HepG2 (cell line): ENCODE measurements around the gene OAF. TPM values are rescaled to one million over a fixed set of nuclear protein-coding genes. Genes with fewer than 3 reads are reported as not detected.
A peak's percentile ranks its signal among the peaks of the same experiment; 100 is the strongest.

Source experiments
- DNMT1 ChIP-seq: sonication (generic); formaldehyde crosslinking; IDR thresholded peaks from 2 replicates; pipeline ENCODE4 v1.5.1; 2020; ENCODE audit warnings: mild to moderate bottlenecking, missing genetic modification reagents
- HES4 ChIP-seq: sonication (generic); formaldehyde crosslinking; IDR thresholded peaks from 2 replicates; pipeline ENCODE4 v1.9.0; 2021; ENCODE audit warnings: mild to moderate bottlenecking, missing genetic modification reagents, borderline replicate concordance
- HNRNPK ChIP-seq: fragments of 200-400 bp; formaldehyde crosslinking; IDR thresholded peaks from 2 replicates; pipeline ENCODE4 v1.6.1; 2018; ENCODE audit warnings: low read length, low read depth, moderate library complexity, mild to moderate bottlenecking; ENCODE audit not compliant: poor library complexity, severe bottlenecking
- MAZ ChIP-seq, 2 experiments: sonication (generic) in 1 of 2; formaldehyde crosslinking in 1 of 2; IDR thresholded peaks; 2 replicates each; pipeline versions ENCODE4 v1.5.0 to v1.6.1; 2012 to 2020; ENCODE audit warnings: low read depth in 2 of 2, mild to moderate bottlenecking in 2 of 2, borderline replicate concordance in 1 of 2, improper control_type of control experiment in 1 of 2, low read length in 1 of 2, missing genetic modification reagents in 1 of 2, moderate library complexity in 1 of 2
- NFE2L2 ChIP-seq: fragments of 150-350 bp; IDR thresholded peaks from 2 replicates; pipeline ENCODE4 v1.6.1; 2014; ENCODE audit warnings: low read length
- REXO4 ChIP-seq: sonication (generic); formaldehyde crosslinking; IDR thresholded peaks from 2 replicates; pipeline ENCODE4 v1.8.0; 2022; ENCODE audit warnings: missing genetic modification reagents, mild to moderate bottlenecking, borderline replicate concordance
- SAP130 ChIP-seq: IDR thresholded peaks from 2 replicates; pipeline ENCODE4 v1.6.1; 2016; ENCODE audit warnings: low read depth
- XRCC5 ChIP-seq: fragments of 200-400 bp; formaldehyde crosslinking; optimal IDR thresholded peaks from 2 replicates; pipeline ENCODE3; 2017; ENCODE audit warnings: mild to moderate bottlenecking, low read length
- ZBTB20 ChIP-seq: sonication (generic); formaldehyde crosslinking; IDR thresholded peaks from 2 replicates; pipeline ENCODE4 v1.8.1; 2023; ENCODE audit warnings: missing genetic modification reagents, low read depth, mild to moderate bottlenecking, borderline replicate concordance
- ZNF329 ChIP-seq: sonication (generic); formaldehyde crosslinking; IDR thresholded peaks from 2 replicates; pipeline ENCODE4 v1.9.0; 2021; ENCODE audit warnings: low read depth, mild to moderate bottlenecking, missing genetic modification reagents
- ZNF44 ChIP-seq: sonication (generic); formaldehyde crosslinking; IDR thresholded peaks from 2 replicates; pipeline ENCODE4 v1.5.1; 2020; ENCODE audit warnings: mild to moderate bottlenecking, missing genetic modification reagents
- ZNF501 ChIP-seq: sonication (generic); formaldehyde crosslinking; IDR thresholded peaks from 2 replicates; pipeline ENCODE4 v1.5.1; 2020; ENCODE audit warnings: mild to moderate bottlenecking, moderate library complexity, missing genetic modification reagents
- ZNF598 ChIP-seq: sonication (generic); formaldehyde crosslinking; IDR thresholded peaks from 2 replicates; pipeline ENCODE4 v1.5.1; 2020; ENCODE audit warnings: mild to moderate bottlenecking, missing genetic modification reagents, borderline replicate concordance
- ZNF703 ChIP-seq: sonication (generic); formaldehyde crosslinking; IDR thresholded peaks from 2 replicates; pipeline ENCODE4 v1.5.1; 2020; ENCODE audit warnings: missing genetic modification reagents, mild to moderate bottlenecking, moderate library complexity, borderline replicate concordance
- ZNF749 ChIP-seq: sonication (generic); formaldehyde crosslinking; IDR thresholded peaks from 2 replicates; pipeline ENCODE4 v1.8.0; 2022; ENCODE audit warnings: mild to moderate bottlenecking, missing genetic modification reagents, moderate library complexity, borderline replicate concordance
- ZNF879 ChIP-seq: sonication (generic); formaldehyde crosslinking; IDR thresholded peaks from 2 replicates; pipeline ENCODE4 v1.8.1; 2023; ENCODE audit warnings: missing genetic modification reagents
- polyA plus RNA-seq, 8 experiments: library from polyadenylated mRNA; depleted of rRNA in 3 of 8; stranded (reverse) in 7 of 8; unstranded in 1 of 8; fragments of >200 nt; fragmentation: Illumina TruSeq in 4 of 8; extraction: Trizol in 4 of 8; gene quantifications; 2 replicates each; pipeline versions ENCODE4 v1.2.1 to v1.2.3, GENCODE V29; 2011 to 2016; ENCODE audit warnings: low read depth in 4 of 8, missing spikeins in 1 of 8, mixed read lengths in 1 of 8; ENCODE audit not compliant: insufficient read depth in 1 of 8
- total RNA-seq, 5 experiments: library from RNA; depleted of rRNA; stranded (reverse); fragments of >200 nt; fragmentation: Illumina TruSeq; extraction: Trizol; gene quantifications; 2 replicates each; pipeline ENCODE4 v1.2.3, GENCODE V29; 2016; ENCODE audit warnings: low read depth in 1 of 5
- TF ChIP-seq, protein P1 (sequence below): sonication (generic); formaldehyde crosslinking; IDR thresholded peaks from 2 replicates; pipeline ENCODE4; 2020; ENCODE audit warnings: missing genetic modification reagents, mild to moderate bottlenecking, borderline replicate concordance
- TF ChIP-seq, protein P2 (sequence below): IDR thresholded peaks from 2 replicates; pipeline ENCODE4 v1.6.1; 2016
- TF ChIP-seq, protein P3 (sequence below): sonication (generic); formaldehyde crosslinking; conservative IDR thresholded peaks from 2 replicates; pipeline ENCODE4 v1.4.0; 2020; ENCODE audit warnings: mild to moderate bottlenecking, missing genetic modification reagents, moderate library complexity
- TF ChIP-seq, protein P4 (sequence below): sonication (generic); formaldehyde crosslinking; IDR thresholded peaks from 2 replicates; pipeline ENCODE4 v1.4.0; 2020; ENCODE audit warnings: mild to moderate bottlenecking, missing genetic modification reagents

Gene OAF
- total and polyA plus RNA-seq, 2 of the 13 experiments (the other 11 are each of a cell fraction or from before 2014, with no cell fraction given), result 63.7 to 94.6 TPM

DNA sequence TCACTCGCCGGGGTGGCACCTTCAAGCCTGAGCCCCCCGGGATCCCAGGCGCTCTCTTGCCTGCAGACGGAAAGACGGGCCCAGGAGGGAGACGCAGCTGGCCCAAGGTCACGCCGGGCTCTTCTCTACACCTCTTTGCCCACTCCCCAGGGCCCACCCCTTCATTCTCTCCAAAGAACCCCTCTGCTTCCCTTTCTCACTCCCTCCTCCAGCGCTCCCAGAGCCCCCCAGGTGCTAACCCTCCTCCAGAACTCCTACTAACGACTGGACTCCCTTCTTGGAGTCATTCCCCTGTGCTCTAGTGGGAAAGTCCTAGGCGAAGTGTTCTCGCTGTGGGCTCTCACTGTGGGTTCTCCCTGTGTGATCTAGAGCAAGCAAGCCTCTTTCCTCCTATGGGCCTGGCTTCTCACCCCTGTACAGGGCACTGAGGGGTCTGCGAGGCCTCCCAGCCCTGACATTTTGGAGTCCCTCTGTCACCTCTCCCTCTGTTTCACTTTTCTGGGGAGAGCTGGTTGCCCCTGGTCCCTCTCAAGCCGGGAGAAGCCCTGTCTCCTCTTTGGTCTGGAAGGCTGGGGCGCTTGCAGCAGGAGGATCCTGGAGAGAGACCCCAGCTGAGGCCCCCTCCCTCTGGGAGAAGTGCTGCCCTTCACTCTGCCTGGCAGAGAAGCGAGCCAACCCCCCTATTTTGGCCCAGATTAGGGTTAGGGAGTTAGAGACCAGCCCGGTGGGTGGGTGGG lies 858 bp downstream of the OAF start (continued):
- no peak for TF ChIP-seq SAP130 (CRISPR knock-in tag)
- 0 out of 2 replicates have a peak, but pooled peaks have one; percentile 32 for TF ChIP-seq ZNF329 (CRISPR knock-in tag)
- peak; percentile 48; the same call in 1 of the 2 replicates for TF ChIP-seq ZNF44 (CRISPR knock-in tag)
- 0 out of 2 replicates have a peak, but pooled peaks have one; percentile 39 for TF ChIP-seq ZNF598
- TF ChIP-seq, protein P1, sequence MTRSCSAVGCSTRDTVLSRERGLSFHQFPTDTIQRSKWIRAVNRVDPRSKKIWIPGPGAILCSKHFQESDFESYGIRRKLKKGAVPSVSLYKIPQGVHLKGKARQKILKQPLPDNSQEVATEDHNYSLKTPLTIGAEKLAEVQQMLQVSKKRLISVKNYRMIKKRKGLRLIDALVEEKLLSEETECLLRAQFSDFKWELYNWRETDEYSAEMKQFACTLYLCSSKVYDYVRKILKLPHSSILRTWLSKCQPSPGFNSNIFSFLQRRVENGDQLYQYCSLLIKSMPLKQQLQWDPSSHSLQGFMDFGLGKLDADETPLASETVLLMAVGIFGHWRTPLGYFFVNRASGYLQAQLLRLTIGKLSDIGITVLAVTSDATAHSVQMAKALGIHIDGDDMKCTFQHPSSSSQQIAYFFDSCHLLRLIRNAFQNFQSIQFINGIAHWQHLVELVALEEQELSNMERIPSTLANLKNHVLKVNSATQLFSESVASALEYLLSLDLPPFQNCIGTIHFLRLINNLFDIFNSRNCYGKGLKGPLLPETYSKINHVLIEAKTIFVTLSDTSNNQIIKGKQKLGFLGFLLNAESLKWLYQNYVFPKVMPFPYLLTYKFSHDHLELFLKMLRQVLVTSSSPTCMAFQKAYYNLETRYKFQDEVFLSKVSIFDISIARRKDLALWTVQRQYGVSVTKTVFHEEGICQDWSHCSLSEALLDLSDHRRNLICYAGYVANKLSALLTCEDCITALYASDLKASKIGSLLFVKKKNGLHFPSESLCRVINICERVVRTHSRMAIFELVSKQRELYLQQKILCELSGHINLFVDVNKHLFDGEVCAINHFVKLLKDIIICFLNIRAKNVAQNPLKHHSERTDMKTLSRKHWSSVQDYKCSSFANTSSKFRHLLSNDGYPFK (CRISPR knock-in tag), result no peak
- TF ChIP-seq, protein P2, sequence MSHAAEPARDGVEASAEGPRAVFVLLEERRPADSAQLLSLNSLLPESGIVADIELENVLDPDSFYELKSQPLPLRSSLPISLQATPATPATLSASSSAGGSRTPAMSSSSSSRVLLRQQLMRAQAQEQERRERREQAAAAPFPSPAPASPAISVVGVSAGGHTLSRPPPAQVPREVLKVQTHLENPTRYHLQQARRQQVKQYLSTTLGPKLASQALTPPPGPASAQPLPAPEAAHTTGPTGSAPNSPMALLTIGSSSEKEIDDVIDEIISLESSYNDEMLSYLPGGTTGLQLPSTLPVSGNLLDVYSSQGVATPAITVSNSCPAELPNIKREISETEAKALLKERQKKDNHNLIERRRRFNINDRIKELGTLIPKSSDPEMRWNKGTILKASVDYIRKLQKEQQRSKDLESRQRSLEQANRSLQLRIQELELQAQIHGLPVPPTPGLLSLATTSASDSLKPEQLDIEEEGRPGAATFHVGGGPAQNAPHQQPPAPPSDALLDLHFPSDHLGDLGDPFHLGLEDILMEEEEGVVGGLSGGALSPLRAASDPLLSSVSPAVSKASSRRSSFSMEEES (CRISPR knock-in tag), result no peak
- no peak for TF ChIP-seq XRCC5
- TF ChIP-seq HNRNPK, result no peak
- no peak for TF ChIP-seq MAZ (IDR thresholded peaks at IDR 0.05; ENCODE audit: borderline replicate concordance, low read depth, low read length)
- no peak; the same call in 1 of the 2 replicates for TF ChIP-seq MAZ (CRISPR knock-in tag; IDR thresholded peaks at IDR 0.05; ENCODE audit: low read depth)
- TF ChIP-seq ZNF501, result peak; percentile 62
- TF ChIP-seq, protein P3, sequence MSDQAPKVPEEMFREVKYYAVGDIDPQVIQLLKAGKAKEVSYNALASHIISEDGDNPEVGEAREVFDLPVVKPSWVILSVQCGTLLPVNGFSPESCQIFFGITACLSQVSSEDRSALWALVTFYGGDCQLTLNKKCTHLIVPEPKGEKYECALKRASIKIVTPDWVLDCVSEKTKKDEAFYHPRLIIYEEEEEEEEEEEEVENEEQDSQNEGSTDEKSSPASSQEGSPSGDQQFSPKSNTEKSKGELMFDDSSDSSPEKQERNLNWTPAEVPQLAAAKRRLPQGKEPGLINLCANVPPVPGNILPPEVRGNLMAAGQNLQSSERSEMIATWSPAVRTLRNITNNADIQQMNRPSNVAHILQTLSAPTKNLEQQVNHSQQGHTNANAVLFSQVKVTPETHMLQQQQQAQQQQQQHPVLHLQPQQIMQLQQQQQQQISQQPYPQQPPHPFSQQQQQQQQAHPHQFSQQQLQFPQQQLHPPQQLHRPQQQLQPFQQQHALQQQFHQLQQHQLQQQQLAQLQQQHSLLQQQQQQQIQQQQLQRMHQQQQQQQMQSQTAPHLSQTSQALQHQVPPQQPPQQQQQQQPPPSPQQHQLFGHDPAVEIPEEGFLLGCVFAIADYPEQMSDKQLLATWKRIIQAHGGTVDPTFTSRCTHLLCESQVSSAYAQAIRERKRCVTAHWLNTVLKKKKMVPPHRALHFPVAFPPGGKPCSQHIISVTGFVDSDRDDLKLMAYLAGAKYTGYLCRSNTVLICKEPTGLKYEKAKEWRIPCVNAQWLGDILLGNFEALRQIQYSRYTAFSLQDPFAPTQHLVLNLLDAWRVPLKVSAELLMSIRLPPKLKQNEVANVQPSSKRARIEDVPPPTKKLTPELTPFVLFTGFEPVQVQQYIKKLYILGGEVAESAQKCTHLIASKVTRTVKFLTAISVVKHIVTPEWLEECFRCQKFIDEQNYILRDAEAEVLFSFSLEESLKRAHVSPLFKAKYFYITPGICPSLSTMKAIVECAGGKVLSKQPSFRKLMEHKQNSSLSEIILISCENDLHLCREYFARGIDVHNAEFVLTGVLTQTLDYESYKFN, result no peak
- no peak for TF ChIP-seq ZNF703 (CRISPR knock-in tag)
- TF ChIP-seq ZNF749 (CRISPR knock-in tag), result peak; percentile 34; the same call in 1 of the 2 replicates
- TF ChIP-seq DNMT1 (CRISPR knock-in tag), result no peak
- TF ChIP-seq, protein P4, sequence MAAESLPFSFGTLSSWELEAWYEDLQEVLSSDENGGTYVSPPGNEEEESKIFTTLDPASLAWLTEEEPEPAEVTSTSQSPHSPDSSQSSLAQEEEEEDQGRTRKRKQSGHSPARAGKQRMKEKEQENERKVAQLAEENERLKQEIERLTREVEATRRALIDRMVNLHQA (CRISPR knock-in tag), result no peak
- no peak for TF ChIP-seq REXO4
- TF ChIP-seq NFE2L2, result no peak
- no peak for TF ChIP-seq HES4 (CRISPR knock-in tag)
- TF ChIP-seq ZBTB20, result no peak
- no peak for TF ChIP-seq ZNF879 (CRISPR knock-in tag)
